GM12874 (cell line): ENCODE measurements around the gene ARHGAP45.

Experiments used
- CTCF ChIP-seq: IDR thresholded peaks from 2 replicates; pipeline ENCODE4 v1.5.1; 2011; ENCODE audit warnings: low read depth, mild to moderate bottlenecking, control low read depth, low read length, moderate library complexity; ENCODE audit not compliant: insufficient read depth

The ARHGAP45 gene

GRCh38 chr19:1042689-1043511, 24.1 kb upstream of the ARHGAP45 start:
- TF ChIP-seq CTCF = no peak

- no peak for TF ChIP-seq CTCF
Measured at GRCh38 chr19:1045247-1045603, 21.7 kb upstream of the ARHGAP45 start.

GRCh38 chr19:1046117-1046626, 20.8 kb upstream of the ARHGAP45 start:
- no peak for TF ChIP-seq CTCF

- TF ChIP-seq CTCF = no peak
Measured at GRCh38 chr19:1046836-1047695, 19.9 kb upstream of the ARHGAP45 start.

- TF ChIP-seq CTCF = no peak
Measured at GRCh38 chr19:1047696-1048147, 19.2 kb upstream of the ARHGAP45 start.

- no peak for TF ChIP-seq CTCF
Measured at GRCh38 chr19:1049106-1049505, 17.9 kb upstream of the ARHGAP45 start.

- no peak for TF ChIP-seq CTCF
Measured at GRCh38 chr19:1049800-1050199, 17.2 kb upstream of the ARHGAP45 start.
